HepG2 (cell line): Measurements from ENCODE around the gene NRIP2. TPM values are rescaled to one million over a fixed set of nuclear protein-coding genes. Genes with fewer than 3 reads are reported as not detected.
A peak's percentile ranks its signal among the peaks of the same experiment; 100 is the strongest.

Experiments used
- ATAC-seq: fragments of 200-7000 bp; cut with Tn5 transposase; 3 replicates; pipeline ENCODE4 v1.9.1; 2020; ENCODE audit warnings: mild to moderate bottlenecking, moderate library complexity
- BruUV-seq: library from RNA; stranded (reverse); fragments of 400-500 nt; replicated peaks from 2 replicates; lab custom pipeline; 2021; lab: Mats Ljungman, UMichigan
- CTCF ChIA-PET: fragments of 300-600 bp; formaldehyde crosslinking; extraction: SDS; loops from one replicate; lab custom pipeline; 2021; ENCODE audit warnings: low total read pairs, inconsistent platforms, low intra/inter-chr PET ratio; lab: Yijun Ruan, JAX
- POLR2A ChIA-PET: fragments of 350-600 bp; sonication (Branson Sonifier 250); formaldehyde crosslinking; loops from one replicate; lab custom pipeline; 2020; ENCODE audit warnings: antibody characterized with exemption, inconsistent platforms; lab: Yijun Ruan, JAX
- DNase-seq: peaks from one replicate; pipeline ENCODE4 v3.0.0-alpha.2; 2015; ENCODE audit warnings: low spot score
- FAIRE-seq: peaks from 3 replicates; lab custom pipeline; 2011; peaks lifted over from hg19 to GRCh38; lab: Jason Lieb, UNC
- H2AFZ ChIP-seq: one replicate; pipeline ENCODE4 v1.6.1; 2011; ENCODE audit warnings: low read length, inconsistent platforms
- H3K27ac ChIP-seq: fragments of 300-600 bp; 3 replicates; pipeline ENCODE4 v1.8.0; 2011; ENCODE audit warnings: mixed run types, mild to moderate bottlenecking, mixed read lengths, low read length, inconsistent platforms; ENCODE audit not compliant: insufficient read depth; ENCODE audit errors: extremely low read length
- H3K27me3 ChIP-seq, 2 experiments: fragments of 200-600 bp in 1 of 2; 2 replicates in 1 of 2; 3 replicates in 1 of 2; pipeline versions ENCODE4 v1.6.0 to v1.8.0; 2011; ENCODE audit warnings: low read length in 2 of 2, mild to moderate bottlenecking in 2 of 2, moderate library complexity in 2 of 2, inconsistent platforms in 1 of 2; ENCODE audit not compliant: insufficient read depth in 2 of 2, control insufficient read depth in 1 of 2
- H3K36me3 ChIP-seq, 2 experiments: fragments of 200-600 bp in 1 of 2; replicated peaks in 1 of 2; 2 replicates in 1 of 2; 3 replicates in 1 of 2; pipeline versions ENCODE4 v1.5.1 to v1.8.0; 2011; ENCODE audit warnings: low read length in 2 of 2, inconsistent platforms in 1 of 2; ENCODE audit not compliant: insufficient read depth in 2 of 2, control insufficient read depth in 1 of 2
- H3K4me1 ChIP-seq: 2 replicates; pipeline ENCODE4 v1.5.1; 2012; ENCODE audit warnings: low read length, inconsistent platforms; ENCODE audit not compliant: insufficient read depth
- H3K4me2 ChIP-seq: 2 replicates; pipeline ENCODE4 v1.6.0; 2011; ENCODE audit warnings: low read depth, low read length, inconsistent platforms
- H3K4me3 ChIP-seq, 3 experiments: fragments of 200-600 bp in 1 of 3; sonication (generic), shearing (Covaris generic) in 1 of 3; replicated peaks in 1 of 3; 2 replicates each; pipeline ENCODE4 v1.5.1; 2011 to 2016; ENCODE audit warnings: low read length in 3 of 3, inconsistent platforms in 2 of 3, low read depth in 2 of 3, mild to moderate bottlenecking in 2 of 3, control low read depth in 1 of 3, mixed read lengths in 1 of 3; ENCODE audit not compliant: insufficient read depth in 1 of 3
- H3K79me2 ChIP-seq: one replicate; pipeline ENCODE4 v1.6.1; 2011; ENCODE audit warnings: low read length, inconsistent platforms; ENCODE audit not compliant: insufficient read depth
- H3K9ac ChIP-seq: 2 replicates; pipeline ENCODE4 v1.6.0; 2011; ENCODE audit warnings: mild to moderate bottlenecking, low read depth, low read length, inconsistent platforms; ENCODE audit not compliant: insufficient read depth
- H3K9me3 ChIP-seq: 2 replicates; pipeline ENCODE4 v1.5.1; 2012; ENCODE audit warnings: mild to moderate bottlenecking, low read length
- H4K20me1 ChIP-seq: 2 replicates; pipeline ENCODE4 v1.6.0; 2011; ENCODE audit warnings: inconsistent platforms, mild to moderate bottlenecking, low read length, moderate library complexity; ENCODE audit not compliant: insufficient read depth
- CBX1 ChIP-seq: IDR thresholded peaks from one replicate; pipeline ENCODE4 v1.6.1; 2016; ENCODE audit warnings: antibody characterized with exemption, low read depth
- MED8 ChIP-seq: sonication (generic); formaldehyde crosslinking; IDR thresholded peaks from 2 replicates; pipeline ENCODE4 v1.8.1; 2023; ENCODE audit warnings: mild to moderate bottlenecking, missing genetic modification reagents; ENCODE audit not compliant: insufficient replicate concordance
- RAD21 ChIP-seq: fragments of 450-650 bp; formaldehyde crosslinking; IDR thresholded peaks from 2 replicates; pipeline ENCODE4 v1.5.0; 2020; ENCODE audit warnings: mild to moderate bottlenecking
- SMC3 ChIP-seq: IDR thresholded peaks from 2 replicates; pipeline ENCODE4 v1.6.1; 2011; ENCODE audit warnings: low read length, improper control_type of control experiment
- STAG1 ChIP-seq: sonication (generic); formaldehyde crosslinking; IDR thresholded peaks from 2 replicates; pipeline ENCODE4 v1.4.0; 2020; ENCODE audit warnings: missing genetic modification reagents
- TEAD3 ChIP-seq: optimal IDR thresholded peaks from 2 replicates; pipeline ENCODE3; 2016; ENCODE audit warnings: borderline replicate concordance
- XRCC5 ChIP-seq: fragments of 200-400 bp; formaldehyde crosslinking; optimal IDR thresholded peaks from 2 replicates; pipeline ENCODE3; 2017; ENCODE audit warnings: mild to moderate bottlenecking, low read length
- ZNF44 ChIP-seq: sonication (generic); formaldehyde crosslinking; IDR thresholded peaks from 2 replicates; pipeline ENCODE4 v1.5.1; 2020; ENCODE audit warnings: mild to moderate bottlenecking, missing genetic modification reagents
- WGBS: methylation state at CpG from one replicate; pipeline ENCODE4 v1.1.6; 2017; ENCODE audit warnings: low lambda C conversion rate; 5-methylcytosine and 5-hydroxymethylcytosine counted together
- in situ Hi-C: cut with HindIII; loops from 2 replicates; pipeline ENCODE4 v1.10.0; 2017; ENCODE audit warnings: low pct_unique_long_range_greater_than_20kb; ENCODE audit not compliant: extremely low pct_ligation_motif_present
- intact Hi-C: fragments of 100-400 bp; cut with micrococcal nuclease; formaldehyde crosslinking; loops from one replicate; pipeline ENCODE4 v1.10.0; 2022; ENCODE audit not compliant: unreplicated experiment
- polyA plus RNA-seq, 8 experiments: library from polyadenylated mRNA; depleted of rRNA in 3 of 8; stranded (reverse) in 7 of 8; unstranded in 1 of 8; fragments of >200 nt; fragmentation: Illumina TruSeq in 4 of 8; extraction: Trizol in 4 of 8; gene quantifications; 2 replicates each; pipeline versions ENCODE4 v1.2.1 to v1.2.3, GENCODE V29; 2011 to 2016; ENCODE audit warnings: low read depth in 4 of 8, missing spikeins in 1 of 8, mixed read lengths in 1 of 8; ENCODE audit not compliant: insufficient read depth in 1 of 8
- total RNA-seq, 5 experiments: library from RNA; depleted of rRNA; stranded (reverse); fragments of >200 nt; fragmentation: Illumina TruSeq; extraction: Trizol; gene quantifications; 2 replicates each; pipeline ENCODE4 v1.2.3, GENCODE V29; 2016; ENCODE audit warnings: low read depth in 1 of 5
- TF ChIP-seq, protein P1 (sequence below): sonication (generic); formaldehyde crosslinking; conservative IDR thresholded peaks from 2 replicates; pipeline ENCODE4 v1.4.0; 2020; ENCODE audit warnings: missing genetic modification reagents
- TF ChIP-seq, protein P2 (sequence below), 2 experiments: sonication (generic) in 1 of 2; formaldehyde crosslinking in 1 of 2; IDR thresholded peaks; 2 replicates each; pipeline versions ENCODE4 v1.4.0 to v1.6.1; 2018 to 2020; ENCODE audit warnings: missing genetic modification reagents in 2 of 2, borderline replicate concordance in 1 of 2, low read depth in 1 of 2, mild to moderate bottlenecking in 1 of 2, missing biosample characterization in 1 of 2
- TF ChIP-seq, protein P3 (sequence below): sonication (generic); formaldehyde crosslinking; IDR thresholded peaks from 2 replicates; pipeline ENCODE4 v1.5.0; 2020; ENCODE audit warnings: mild to moderate bottlenecking, missing genetic modification reagents, moderate library complexity
- TF ChIP-seq, protein P4 (sequence below): sonication (generic); formaldehyde crosslinking; IDR thresholded peaks from 2 replicates; pipeline ENCODE4 v1.5.1; 2020; ENCODE audit warnings: mild to moderate bottlenecking, missing genetic modification reagents, moderate library complexity

Gene NRIP2
- total and polyA plus RNA-seq, 2 of the 13 experiments (the other 11 are each of a cell fraction or from before 2014, with no cell fraction given), result not detected

DNA sequence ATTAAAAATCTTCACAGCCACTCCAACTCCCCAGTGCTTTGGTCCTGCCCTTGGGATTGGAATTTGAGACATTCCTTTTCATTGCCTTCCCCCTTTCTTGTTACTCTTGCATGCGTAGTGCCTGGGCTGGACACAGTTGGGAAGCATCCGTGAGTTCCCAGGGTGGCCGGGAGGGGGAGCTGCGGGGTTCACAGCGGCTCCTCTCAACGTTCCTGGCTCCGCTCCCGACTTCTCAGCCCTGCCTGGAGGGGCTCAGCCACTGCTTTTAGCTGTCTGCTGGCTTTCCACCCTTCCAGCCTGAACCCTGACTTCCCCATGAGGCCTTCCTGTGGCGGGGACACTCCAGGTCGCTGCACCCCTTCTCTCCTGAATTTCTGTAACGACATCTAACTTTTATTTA is 18.8 kb upstream of the NRIP2 start:
- ChIA-PET POLR2A (no interaction called here), CTCF (interaction anchor here (1.3 kb wide), 1 partner anchor 91 kb away, joined by 5 read pairs; no protein-coding TSS in a partner anchor)
- H3K9me3 ChIP-seq, result no peaks in the 10 kb centered on the region
- BruUV-seq, result no TSS peak
- peak; percentile 75 for FAIRE-seq
- no peak overlapping the region for H3K27ac ChIP-seq
- no peaks in the 10 kb centered on the region for H3K79me2 ChIP-seq
- H3K4me1 ChIP-seq, result peaks cover 31% of the 10 kb centered on the region
- H4K20me1 ChIP-seq, result no peaks in the 10 kb centered on the region
- WGBS, result 35% methylated on average over 11 of the region's 11 CpGs
- TF ChIP-seq, protein P1, sequence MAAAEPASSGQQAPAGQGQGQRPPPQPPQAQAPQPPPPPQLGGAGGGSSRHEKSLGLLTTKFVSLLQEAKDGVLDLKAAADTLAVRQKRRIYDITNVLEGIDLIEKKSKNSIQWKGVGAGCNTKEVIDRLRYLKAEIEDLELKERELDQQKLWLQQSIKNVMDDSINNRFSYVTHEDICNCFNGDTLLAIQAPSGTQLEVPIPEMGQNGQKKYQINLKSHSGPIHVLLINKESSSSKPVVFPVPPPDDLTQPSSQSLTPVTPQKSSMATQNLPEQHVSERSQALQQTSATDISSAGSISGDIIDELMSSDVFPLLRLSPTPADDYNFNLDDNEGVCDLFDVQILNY, result no peak
- TF ChIP-seq, protein P2, sequence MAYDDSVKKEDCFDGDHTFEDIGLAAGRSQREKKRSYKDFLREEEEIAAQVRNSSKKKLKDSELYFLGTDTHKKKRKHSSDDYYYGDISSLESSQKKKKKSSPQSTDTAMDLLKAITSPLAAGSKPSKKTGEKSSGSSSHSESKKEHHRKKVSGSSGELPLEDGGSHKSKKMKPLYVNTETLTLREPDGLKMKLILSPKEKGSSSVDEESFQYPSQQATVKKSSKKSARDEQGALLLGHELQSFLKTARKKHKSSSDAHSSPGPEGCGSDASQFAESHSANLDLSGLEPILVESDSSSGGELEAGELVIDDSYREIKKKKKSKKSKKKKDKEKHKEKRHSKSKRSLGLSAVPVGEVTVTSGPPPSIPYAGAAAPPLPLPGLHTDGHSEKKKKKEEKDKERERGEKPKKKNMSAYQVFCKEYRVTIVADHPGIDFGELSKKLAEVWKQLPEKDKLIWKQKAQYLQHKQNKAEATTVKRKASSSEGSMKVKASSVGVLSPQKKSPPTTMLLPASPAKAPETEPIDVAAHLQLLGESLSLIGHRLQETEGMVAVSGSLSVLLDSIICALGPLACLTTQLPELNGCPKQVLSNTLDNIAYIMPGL (CRISPR knock-in tag; IDR thresholded peaks at IDR 0.05; ENCODE audit: borderline replicate concordance in 1 of 2, low read depth in 1 of 2), result 0 out of 4 replicates have a peak, but pooled peaks of 1 of the 2 experiments have one; percentile 35
- TF ChIP-seq, protein P3, sequence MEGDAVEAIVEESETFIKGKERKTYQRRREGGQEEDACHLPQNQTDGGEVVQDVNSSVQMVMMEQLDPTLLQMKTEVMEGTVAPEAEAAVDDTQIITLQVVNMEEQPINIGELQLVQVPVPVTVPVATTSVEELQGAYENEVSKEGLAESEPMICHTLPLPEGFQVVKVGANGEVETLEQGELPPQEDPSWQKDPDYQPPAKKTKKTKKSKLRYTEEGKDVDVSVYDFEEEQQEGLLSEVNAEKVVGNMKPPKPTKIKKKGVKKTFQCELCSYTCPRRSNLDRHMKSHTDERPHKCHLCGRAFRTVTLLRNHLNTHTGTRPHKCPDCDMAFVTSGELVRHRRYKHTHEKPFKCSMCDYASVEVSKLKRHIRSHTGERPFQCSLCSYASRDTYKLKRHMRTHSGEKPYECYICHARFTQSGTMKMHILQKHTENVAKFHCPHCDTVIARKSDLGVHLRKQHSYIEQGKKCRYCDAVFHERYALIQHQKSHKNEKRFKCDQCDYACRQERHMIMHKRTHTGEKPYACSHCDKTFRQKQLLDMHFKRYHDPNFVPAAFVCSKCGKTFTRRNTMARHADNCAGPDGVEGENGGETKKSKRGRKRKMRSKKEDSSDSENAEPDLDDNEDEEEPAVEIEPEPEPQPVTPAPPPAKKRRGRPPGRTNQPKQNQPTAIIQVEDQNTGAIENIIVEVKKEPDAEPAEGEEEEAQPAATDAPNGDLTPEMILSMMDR (CRISPR knock-in tag), result peak; percentile 82
- TF ChIP-seq MED8 (CRISPR knock-in tag) (no peak), SMC3 (peak; percentile 31; the same call in 1 of the 2 replicates), RAD21 (CRISPR knock-in tag) (peak; percentile 63; the same call in 1 of the 2 replicates), ZNF44 (CRISPR knock-in tag) (no peak), TEAD3 (CRISPR knock-in tag) (peak; percentile 33), STAG1 (peak; percentile 56), CBX1 (no peak), XRCC5 (peak; percentile 81)
- TF ChIP-seq, protein P4, sequence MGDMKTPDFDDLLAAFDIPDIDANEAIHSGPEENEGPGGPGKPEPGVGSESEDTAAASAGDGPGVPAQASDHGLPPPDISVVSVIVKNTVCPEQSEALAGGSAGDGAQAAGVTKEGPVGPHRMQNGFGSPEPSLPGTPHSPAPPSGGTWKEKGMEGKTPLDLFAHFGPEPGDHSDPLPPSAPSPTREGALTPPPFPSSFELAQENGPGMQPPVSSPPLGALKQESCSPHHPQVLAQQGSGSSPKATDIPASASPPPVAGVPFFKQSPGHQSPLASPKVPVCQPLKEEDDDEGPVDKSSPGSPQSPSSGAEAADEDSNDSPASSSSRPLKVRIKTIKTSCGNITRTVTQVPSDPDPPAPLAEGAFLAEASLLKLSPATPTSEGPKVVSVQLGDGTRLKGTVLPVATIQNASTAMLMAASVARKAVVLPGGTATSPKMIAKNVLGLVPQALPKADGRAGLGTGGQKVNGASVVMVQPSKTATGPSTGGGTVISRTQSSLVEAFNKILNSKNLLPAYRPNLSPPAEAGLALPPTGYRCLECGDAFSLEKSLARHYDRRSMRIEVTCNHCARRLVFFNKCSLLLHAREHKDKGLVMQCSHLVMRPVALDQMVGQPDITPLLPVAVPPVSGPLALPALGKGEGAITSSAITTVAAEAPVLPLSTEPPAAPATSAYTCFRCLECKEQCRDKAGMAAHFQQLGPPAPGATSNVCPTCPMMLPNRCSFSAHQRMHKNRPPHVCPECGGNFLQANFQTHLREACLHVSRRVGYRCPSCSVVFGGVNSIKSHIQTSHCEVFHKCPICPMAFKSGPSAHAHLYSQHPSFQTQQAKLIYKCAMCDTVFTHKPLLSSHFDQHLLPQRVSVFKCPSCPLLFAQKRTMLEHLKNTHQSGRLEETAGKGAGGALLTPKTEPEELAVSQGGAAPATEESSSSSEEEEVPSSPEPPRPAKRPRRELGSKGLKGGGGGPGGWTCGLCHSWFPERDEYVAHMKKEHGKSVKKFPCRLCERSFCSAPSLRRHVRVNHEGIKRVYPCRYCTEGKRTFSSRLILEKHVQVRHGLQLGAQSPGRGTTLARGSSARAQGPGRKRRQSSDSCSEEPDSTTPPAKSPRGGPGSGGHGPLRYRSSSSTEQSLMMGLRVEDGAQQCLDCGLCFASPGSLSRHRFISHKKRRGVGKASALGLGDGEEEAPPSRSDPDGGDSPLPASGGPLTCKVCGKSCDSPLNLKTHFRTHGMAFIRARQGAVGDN, result peak; percentile 28; the same call in 1 of the 2 replicates
- H3K4me3 ChIP-seq, result no peak overlapping the region
- H3K4me2 ChIP-seq, result no peak overlapping the region
- no peaks in the 10 kb centered on the region for H3K27me3 ChIP-seq
- no peak overlapping the region for H2AFZ ChIP-seq
- in situ Hi-C loops, result no loop called here
- peak; percentile 48 for DNase-seq
- intact Hi-C loops, result no loop called here
- ATAC-seq, result peak; percentile 60
- no peak overlapping the region for H3K9ac ChIP-seq
- H3K36me3 ChIP-seq, result peaks cover 4 to 11% of the 10 kb centered on the region in 2 experiments
